ENCODE measurements around the gene A4GALT.
"Not testable (repeated sequence)": the region's sequence is repeated elsewhere in the genome, so short reads cannot be mapped to it uniquely, and the experiment has no call there.

A4GALT gene

GRCh38 chr22:42734406-42734805 lies 13.7 kb upstream of the A4GALT start:
- no peak for DNase-seq

GRCh38 chr22:42733394-42733793 lies 12.7 kb upstream of the A4GALT start:
- not testable (repeated sequence) for DNase-seq

- no peak for DNase-seq
Observed at GRCh38 chr22:42732081-42732480, 11.4 kb upstream of the A4GALT start.

GRCh38 chr22:42726811-42727210 lies 6.1 kb upstream of the A4GALT start:
- no peak for DNase-seq

GRCh38 chr22:42725606-42726355 lies 5.1 kb upstream of the A4GALT start:
- no peak for DNase-seq

GRCh38 chr22:42724062-42724461 lies 3.4 kb upstream of the A4GALT start:
- no peak for DNase-seq

- DNase-seq, result no peak
Observed at GRCh38 chr22:42721045-42721434, 370 bp upstream of the A4GALT start.

- DNase-seq, result no peak
Observed at GRCh38 chr22:42719656-42720262, 911 bp downstream of the A4GALT start.

GRCh38 chr22:42719133-42719532 lies 1.5 kb downstream of the A4GALT start:
- DNase-seq, result no peak

- peak; percentile 30 for DNase-seq
Observed at GRCh38 chr22:42717197-42717928, 3.3 kb downstream of the A4GALT start.

GRCh38 chr22:42716649-42717127 lies 4.0 kb downstream of the A4GALT start:
- peak; percentile 84 for DNase-seq

- DNase-seq, result no peak
Observed at GRCh38 chr22:42716221-42716620, 4.4 kb downstream of the A4GALT start.

GRCh38 chr22:42714768-42715390 lies 5.8 kb downstream of the A4GALT start:
- DNase-seq, result no peak

- DNase-seq, result no peak
Observed at GRCh38 chr22:42714308-42714707, 6.4 kb downstream of the A4GALT start.

- DNase-seq, result no peak
Observed at GRCh38 chr22:42711895-42712837, 8.5 kb downstream of the A4GALT start.

GRCh38 chr22:42711281-42711731 lies 9.4 kb downstream of the A4GALT start:
- DNase-seq, result no peak

GRCh38 chr22:42708417-42708816 lies 12.3 kb downstream of the A4GALT start:
- no peak for DNase-seq

- no peak for DNase-seq
Observed at GRCh38 chr22:42707496-42707895, 13.2 kb downstream of the A4GALT start.

- no peak for DNase-seq
Observed at GRCh38 chr22:42704896-42705295, 15.8 kb downstream of the A4GALT start.

GRCh38 chr22:42702675-42703074 lies 18.0 kb downstream of the A4GALT start:
- DNase-seq, result no peak

GRCh38 chr22:42701694-42702093 lies 19.0 kb downstream of the A4GALT start:
- no peak for DNase-seq

GRCh38 chr22:42700901-42701300 lies 19.8 kb downstream of the A4GALT start:
- no peak for DNase-seq

All from RPMI8226 (cell line).